Skin of body (tissue), 2 donors: ENCODE data around the gene SLC4A4. TPM values are rescaled to one million over a fixed set of nuclear protein-coding genes. Genes with fewer than 3 reads are reported as not detected.

Source experiments
- DNase-seq: peaks from one replicate; lab custom pipeline; 2025; lab: John Stamatoyannopoulos, UW
- total RNA-seq: library from RNA; depleted of rRNA; stranded (reverse); fragments of >200 nt; gene quantifications from one replicate; pipeline ENCODE4 v1.2.3, GENCODE V29; 2014

The SLC4A4 gene
- total RNA-seq, 1 donor from 2014 or later, result 4.4 TPM

DNA sequence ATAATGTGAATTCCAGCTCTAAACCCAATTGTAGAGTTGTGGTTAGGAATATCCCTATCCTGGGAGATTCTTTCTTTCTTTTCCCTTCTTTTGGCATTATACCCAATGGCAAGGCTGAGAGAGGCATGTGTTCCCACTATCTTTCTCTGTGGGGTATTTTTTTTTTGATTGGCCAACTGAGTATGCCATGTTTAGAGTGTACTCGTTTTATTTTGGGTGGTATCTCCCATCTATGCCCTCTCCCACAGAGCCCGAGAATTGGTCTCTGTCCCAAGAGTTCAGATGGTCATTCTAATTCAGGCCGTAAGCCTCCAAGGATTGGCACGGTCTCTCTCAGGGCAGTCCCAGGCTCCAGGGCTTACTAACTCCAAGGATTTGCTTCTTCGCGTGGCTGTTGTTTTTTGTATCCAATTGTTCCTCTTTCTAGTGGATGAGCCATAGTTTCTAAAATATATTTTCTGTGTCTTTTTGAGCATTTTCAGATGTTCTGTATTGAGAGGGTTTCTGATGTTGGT lies 198.8 kb downstream of the SLC4A4 start:
- DNase-seq, result no peak

DNA sequence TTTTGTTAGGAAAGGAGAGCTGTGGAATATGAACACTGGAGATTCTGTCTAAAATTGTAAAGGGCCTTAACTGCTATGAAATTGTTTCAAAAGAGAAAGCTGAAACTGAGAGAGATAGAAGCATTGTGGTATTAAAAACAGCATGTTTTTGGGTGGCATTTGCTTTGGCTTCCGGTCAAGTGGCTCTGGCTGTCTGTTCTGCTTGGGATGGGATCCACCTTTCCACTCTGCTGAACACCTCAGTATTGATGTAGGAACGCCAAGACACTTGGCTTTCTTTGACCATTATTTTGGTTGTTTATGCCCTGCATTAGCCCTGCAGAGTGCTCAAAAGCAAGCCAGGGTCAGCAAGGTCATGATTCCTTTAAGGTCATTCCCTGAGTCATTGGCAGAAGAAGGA lies 199.7 kb downstream of the SLC4A4 start:
- no peak for DNase-seq

DNA sequence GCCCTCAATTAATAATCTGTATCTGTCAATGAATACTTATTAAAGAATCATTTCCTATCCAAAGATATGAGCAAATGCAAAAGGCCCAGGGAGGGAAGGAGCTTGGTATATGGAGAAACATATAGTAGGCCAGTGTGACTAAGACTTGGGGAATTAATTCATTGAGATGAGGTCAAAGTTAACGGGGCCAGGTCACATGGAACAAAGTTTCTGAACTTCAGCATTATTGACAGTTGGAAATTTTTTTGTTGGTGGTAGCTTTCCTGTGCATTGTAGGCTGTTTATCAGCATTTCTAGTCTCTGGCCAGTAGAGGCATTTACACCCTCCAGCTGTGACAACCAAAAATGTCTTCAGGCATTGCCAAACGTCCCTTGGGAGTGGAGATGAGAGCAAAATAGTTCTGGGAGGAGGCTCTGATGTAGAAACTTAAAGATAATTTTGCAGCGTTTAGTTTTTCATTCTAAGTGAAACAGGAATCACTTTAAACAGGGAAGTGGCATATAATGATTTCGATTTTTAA lies 202.0 kb downstream of the SLC4A4 start:
- no peak for DNase-seq

DNA sequence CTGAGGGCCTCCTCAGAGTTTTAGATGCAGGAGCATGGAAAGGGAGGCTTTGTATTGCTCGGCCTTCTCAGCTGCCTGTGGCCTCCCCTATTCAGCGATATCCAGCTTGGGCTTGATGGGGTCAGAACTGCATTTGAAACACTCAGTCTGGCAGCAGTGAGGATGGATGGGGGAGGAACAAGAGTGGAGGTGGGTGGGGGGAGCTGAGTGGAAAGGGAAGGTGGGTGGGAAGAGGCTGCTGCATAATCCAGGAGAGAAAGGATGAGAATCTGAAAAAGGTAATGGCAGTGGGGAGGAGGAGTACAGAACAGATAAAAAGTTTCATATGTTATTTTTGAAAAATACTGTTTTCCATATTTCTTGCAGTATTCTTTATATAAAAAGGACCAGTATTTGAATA lies 202.7 kb downstream of the SLC4A4 start:
- DNase-seq, result no peak

DNA sequence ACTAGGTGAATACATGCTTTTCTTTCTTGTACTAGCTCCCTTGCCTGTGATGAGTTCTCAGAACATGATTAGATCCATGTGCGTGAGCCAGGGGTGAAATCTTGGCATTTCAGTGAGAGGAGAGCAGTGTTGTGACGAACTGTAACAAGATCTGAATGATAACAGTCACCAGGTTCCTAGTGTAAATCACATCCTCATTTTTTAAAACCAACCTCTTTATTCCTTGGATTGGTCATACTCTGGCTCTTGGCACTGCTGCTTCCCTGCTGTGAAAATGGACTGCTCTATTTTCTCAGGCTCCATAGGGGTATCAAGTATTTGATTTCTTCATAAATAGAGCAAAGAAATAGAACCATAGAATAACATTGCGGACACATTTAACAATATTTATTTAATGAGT lies 206.3 kb downstream of the SLC4A4 start:
- DNase-seq, result no peak

DNA sequence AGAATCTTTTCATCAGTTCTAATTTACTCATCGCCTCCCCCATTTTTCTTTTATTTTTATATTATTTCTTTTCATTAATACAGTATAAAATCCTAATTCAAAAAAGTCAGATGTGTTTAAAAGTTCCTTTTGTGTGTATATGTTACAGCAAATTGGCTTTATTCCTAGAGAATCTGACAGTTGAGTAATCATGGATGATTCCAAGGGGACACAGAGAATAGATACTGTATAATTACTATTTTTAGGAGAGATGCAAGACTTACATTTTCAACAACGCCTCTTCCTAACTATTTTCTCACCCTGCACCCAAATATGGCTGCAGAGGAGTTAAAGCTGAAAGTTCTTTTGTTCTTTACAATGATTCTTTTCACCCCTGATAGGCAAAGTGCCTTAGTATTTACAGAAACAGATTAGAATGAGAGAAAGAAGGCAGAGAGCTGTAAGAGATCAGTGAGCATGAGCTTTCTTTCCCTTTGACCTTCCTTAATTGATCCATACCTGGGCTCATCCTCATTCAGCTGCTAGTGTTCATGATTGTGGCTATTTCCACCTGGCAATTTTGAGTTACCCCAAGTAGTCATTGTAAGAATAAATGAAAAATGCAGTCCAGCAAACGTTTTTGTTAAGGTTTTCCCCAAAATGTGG lies 210.8 kb downstream of the SLC4A4 start:
- no peak for DNase-seq

DNA sequence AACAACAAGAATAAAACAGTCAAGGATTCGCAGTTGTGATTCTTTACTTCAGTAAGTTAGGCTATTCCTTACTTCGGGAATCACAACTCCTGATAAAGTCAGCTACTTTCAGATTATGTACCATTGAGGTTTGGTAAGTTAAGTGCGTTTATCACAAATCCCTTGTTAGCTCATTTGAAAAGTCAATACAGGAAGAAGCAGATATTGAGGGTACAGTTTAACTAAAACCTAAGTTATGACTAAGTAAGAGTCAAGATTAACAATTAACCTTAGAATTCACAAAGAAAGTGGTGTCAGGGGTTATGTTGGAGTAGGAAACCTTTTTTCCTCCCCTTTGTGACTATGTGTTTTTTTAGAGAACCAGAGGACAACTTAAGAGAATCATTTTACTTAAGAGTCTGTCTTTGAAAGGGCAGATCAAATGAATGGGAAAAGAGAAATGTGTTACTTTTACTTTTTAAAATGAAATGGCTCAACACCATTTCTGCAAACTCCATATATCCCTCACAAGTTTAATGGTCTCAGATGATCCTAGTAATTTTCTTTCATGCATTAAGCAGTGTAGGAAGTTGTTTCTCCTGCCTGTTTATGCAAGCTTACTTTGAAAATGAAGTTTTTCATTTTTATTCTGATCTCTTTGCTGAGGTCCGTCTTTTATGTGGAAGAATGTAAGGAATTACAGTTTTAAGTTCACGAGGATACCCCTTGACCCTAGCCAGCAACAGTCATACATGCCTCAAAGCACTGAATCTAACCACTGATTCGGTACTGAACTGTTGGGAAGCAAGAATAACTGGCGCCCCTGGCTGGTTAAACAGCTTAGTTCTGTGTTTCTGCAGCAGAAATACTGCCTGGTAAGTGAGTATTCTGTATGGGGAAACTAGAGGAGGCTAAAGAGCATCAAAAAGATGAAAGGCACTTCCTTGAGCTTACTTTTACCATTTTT lies 211.7 kb downstream of the SLC4A4 start:
- DNase-seq, result peak; percentile 3

DNA sequence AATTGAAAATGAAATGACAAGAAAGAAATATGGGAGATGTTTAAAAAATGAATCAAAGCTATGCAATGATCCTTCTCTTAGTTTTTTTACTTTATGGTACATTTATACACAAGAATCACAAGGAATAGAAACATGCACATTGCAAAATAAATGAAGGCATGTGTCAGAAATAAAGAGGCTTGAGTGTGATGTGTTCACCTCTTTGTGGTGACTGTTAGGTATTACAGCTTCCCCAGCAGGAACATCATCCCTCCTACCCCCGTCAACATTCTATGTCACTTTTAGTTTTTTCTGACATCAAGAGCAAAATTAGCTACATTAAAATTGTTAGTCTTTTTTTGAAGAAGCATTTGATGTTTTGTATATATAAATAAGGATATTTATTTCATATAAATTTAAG lies 214.8 kb downstream of the SLC4A4 start:
- peak; percentile 15 for DNase-seq

DNA sequence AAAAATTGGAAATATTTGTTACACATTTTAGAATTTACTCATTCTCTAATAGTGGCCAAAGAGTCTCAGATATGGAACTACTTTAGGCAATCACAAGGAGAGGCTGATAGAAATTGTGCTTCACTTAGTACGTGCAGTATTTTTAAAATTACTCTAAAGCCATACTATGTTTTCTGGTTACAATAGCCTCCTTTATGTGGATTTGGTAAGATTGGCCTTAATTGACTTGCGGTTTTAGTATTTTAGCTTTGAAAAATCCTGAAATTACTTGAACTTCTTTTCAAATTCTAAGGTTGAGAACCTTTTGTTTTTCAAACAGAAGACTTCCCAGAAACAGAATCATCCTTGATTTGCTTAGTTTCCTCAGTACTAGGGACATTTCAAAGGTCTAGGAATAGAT lies 215.2 kb downstream of the SLC4A4 start:
- no peak for DNase-seq

DNA sequence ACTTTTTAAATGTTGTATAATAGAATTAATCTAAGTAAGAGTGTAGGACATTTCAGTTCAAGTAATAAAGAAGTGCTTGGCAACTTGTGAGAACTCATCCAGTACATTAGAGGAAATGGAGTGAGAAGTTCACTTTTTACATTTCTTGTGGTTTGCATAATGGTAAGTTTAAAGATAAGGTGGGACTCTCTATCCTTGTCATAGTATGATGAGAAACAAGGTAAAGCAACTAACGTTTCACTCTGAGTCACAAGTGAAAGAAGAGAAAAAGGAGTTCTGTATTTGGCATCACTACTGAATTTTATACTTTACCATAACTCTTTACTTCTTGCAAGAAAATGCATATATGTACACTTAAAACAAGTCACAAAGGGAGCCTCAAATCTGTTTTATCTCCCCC lies 219.4 kb downstream of the SLC4A4 start:
- DNase-seq, result no peak

DNA sequence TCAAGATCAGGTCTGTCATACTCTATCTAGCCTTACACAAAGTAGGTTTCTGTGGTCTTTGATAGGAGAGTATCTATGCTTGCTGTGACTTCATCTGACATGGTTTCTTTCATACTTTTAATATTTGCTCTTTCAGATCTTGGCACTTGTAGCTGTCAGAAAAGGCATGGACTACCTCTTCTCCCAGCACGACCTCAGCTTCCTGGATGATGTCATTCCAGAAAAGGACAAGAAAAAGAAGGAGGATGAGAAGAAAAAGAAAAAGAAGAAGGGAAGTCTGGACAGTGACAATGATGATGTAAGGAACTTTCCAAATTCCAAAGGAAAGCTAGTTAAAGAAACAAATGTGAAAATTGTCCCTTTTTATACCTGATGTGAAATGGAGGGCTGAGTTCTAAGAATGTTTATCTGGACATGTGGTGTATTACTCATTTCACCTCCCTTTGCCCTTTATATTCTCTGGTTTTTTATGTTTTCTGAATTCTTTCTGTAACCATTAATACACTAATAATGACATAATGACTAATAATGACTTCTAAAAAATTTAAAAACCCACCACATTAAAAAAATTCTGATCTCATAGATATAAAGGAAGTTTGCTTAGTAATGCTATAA lies 221.2 kb downstream of the SLC4A4 start:
- DNase-seq, result no peak

DNA sequence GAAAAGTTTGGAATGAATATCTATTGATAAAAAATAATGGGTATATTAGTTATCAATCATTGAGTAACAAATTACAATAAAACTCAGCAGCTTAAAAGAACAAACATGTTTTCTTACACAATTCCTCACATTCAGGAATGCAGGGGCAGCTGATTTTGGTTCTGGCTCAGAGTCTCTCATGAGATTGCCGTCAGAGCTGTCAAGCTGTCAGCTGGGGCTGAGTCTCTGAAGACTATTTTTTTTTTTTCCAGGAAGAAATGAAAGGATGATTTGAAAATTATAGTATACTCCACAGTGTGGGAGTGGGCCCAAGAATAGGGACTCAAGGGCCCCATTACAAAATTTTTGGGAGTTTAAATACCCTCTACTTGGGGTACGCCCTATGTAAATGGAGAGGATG lies 226.0 kb downstream of the SLC4A4 start:
- no peak for DNase-seq

DNA sequence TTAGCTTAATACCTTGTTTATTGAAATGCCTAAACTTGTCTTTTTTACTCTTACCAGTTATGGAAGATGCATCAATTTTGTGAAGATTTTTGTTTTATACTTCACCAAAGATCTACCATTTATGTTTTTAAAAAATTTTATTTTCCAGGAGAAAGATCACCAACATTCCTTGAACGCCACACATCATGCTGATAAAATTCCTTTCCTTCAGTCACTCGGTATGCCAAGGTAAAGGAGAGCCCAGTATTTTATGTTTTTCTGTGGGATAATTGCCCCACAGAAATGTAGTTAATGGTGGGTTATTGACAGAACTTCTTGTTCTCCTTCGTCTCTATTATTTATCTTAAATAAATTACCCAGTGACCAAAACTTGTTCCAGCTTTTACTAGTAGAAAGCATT lies 228.0 kb downstream of the SLC4A4 start:
- no peak for DNase-seq

DNA sequence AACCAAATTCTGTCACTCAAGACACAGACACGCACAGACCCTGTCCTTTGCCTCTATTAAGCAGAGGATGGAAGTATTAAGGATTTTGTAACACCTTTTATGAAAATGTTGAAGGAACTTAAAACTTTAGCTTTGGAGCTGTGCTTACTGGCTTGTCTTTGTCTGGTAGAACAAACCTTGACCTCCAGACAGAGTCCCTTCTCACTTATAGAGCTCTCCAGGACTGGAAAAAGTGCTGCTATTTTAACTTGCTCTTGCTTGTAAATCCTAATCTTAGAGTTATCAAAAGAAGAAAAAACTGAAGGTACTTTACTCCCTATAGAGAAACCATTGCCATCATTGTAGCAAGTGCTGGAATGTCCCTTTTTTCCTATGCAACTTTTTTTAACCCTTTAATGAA lies 229.3 kb downstream of the SLC4A4 start:
- no peak for DNase-seq

DNA sequence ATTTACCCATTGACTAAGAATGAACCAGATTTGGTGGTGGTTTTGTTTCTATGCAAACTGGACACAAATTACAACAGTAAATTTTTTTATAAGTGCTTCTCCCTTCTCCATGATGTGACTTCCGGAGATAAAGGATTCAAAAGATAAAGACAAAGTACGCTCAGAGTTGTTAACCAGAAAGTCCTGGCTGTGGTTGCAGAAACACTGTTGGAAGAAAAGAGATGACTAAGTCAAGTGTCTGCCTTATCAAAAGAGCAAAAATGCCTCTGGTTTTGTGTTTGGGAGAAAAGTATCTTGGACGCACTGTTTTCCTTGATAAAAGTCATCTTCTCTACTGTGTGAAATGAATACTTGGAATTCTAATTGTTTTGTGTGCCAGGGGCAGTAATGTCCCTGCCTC lies 231.7 kb downstream of the SLC4A4 start:
- no peak for DNase-seq

DNA sequence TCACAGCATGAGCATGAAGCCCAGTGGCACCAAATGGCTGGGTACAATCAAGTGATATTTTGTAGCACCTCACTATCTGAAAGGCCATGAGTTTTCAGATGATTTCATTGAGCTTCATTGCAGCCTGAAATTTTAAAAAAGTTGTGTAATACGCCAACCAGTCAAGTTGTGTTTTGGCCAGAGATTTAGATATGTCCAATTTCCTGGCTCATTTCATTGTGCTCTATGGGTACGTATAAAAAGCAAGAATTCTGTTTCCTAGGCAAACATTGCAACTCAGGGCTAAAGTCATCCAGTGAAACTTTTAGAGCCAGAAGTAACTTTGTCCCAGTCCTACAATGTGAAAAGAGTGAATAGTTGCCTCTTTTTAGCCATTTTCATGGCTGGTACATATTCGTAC lies 232.5 kb downstream of the SLC4A4 start:
- DNase-seq, result no peak

DNA sequence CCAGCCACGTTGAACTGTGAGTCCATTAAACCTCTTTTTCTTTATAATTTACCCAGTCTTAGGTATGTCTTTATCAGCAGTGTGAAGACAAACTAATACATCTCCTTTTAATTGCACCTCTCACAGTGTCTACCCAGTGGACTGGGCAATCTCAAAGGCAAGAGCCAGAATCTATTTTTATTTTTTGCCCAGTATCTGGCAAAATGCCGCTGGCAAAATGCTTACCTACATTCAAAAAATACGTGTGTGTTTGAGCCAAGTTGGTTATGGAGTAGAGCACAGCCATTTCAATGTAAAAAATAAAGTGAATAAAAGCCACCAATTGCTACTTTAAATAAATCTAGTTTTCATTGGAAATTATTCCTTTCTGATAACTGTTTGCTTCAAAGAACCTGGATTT lies 245.2 kb downstream of the SLC4A4 start:
- no peak for DNase-seq

DNA sequence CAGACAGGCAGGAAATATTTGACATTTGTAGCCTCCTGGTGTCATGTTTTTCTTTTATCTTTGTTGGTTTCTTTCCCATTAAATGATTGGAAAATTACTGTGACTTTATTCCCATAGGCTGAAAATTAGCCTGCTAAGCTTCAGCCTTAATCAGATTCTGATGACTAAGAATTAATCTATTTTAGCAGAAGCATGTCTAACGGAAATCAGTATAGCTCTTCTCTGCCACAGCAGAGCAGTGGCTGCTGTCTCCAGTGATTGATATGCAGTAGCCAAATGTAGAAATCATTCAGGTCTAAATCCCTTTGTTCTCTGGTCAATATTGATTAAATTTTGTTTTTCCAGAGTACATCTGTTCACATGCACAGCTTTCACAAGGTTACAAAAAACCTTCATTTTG lies 245.8 kb downstream of the SLC4A4 start:
- DNase-seq, result no peak

DNA sequence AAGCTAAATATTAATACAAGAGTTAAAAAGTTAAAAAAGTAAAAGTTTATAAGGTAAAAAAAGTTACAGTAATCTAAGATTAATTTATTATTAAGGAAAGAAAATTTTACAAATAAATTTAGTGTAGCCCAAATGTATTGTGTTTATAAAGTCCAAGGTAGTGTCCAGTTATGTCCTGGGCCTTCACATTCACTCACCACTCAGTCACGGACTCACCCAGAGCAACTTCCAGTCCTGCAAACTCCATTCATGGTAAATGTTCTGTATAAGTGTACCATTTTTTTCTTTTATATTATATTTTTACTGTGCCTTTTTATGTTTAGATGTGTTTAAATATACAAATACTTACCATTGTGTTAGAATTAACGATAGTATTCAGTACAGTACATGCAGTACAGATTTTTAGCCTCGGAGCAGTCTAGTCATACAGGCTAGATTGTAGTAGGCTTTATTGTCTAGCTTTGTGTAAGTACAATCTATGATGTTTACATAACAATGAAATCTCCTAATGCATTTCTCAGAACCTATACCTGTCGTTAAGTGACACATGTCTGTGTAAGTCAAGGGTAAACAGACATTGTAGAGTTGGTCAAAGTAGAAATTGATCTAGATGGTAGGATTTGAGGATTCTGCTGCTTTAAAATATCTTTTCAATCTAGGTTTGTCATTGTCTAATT lies 247.4 kb downstream of the SLC4A4 start:
- DNase-seq, result no peak

DNA sequence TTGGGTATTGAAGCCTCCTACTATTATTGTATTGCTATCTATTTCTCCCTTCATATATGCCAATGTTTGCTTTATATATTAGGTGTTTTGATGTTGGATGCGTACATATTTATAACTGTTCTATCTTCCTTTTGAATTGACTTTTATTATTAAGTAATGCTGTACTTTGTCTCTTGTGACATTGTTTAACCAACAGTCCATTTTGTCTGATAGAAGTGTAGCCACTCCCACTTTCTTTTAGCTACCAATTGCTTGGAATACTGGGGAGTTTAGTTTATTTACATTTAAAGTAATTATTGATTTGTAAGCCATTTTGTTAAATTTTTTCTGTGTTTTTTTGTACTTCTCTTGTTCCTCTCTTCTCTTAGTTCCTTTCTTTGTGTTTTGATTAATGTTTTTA lies 249.2 kb downstream of the SLC4A4 start:
- no peak for DNase-seq

DNA sequence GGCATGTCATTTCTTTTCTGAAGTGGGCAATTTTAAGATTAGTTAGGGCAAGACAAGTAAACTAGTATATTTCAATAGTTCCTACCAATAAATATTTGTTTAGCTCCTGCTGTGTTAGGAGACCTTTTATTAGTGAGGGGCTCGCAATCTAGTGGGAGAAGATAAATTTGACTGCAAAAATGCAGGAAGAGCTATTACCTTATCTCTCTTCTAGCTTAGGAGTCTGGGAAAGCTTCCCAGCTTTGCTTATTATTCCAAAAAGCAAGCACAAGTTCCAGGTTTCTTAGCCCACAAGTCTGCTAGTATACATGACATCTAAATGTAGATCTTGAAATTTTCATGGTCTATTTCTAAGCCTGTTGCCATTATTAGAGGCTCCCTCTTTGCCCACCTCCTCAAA lies 254.0 kb downstream of the SLC4A4 start:
- no peak for DNase-seq

DNA sequence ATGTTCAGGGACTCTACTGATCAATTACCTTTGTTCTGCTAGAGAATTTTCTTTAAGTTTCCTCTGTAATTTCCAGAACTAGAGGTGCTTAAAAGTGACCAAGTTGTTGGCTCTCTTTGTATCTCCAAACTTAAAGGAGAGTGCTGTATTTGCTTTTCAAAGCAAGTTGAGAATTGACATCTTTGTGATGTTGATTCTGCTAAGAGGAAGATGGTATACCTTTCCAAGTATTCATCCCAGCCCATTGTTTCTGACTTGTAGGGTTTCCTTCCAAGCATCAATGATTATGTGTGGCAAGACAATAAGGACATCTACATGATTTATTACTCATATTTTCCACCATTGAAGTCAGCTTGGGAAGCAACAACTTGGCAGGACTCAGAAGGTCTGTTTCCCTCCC lies 254.5 kb downstream of the SLC4A4 start:
- no peak for DNase-seq
